ENCODE data around the gene HIVEP3. TPM values are rescaled to one million over a fixed set of nuclear protein-coding genes. Genes with fewer than 3 reads are reported as not detected.

HIVEP3 gene
- total RNA-seq, 1 experiment from 2014 or later, result 6.0 TPM

- ChIA-PET POLR2A (no interaction called here), CTCF (no interaction called here)
- no peak for TF ChIP-seq CTCF (IDR thresholded peaks at IDR 0.05)
- TF ChIP-seq POLR2AphosphoS5 (IDR thresholded peaks at IDR 0.05; ENCODE audit: low read depth, low read length), result no peak
- no peak for TF ChIP-seq SIN3A (IDR thresholded peaks at IDR 0.05; ENCODE audit: borderline replicate concordance, insufficient read depth, low read depth, low read length)
- no peak for TF ChIP-seq REST (IDR thresholded peaks at IDR 0.05; ENCODE audit: insufficient read depth in 1 of 2, low read depth in 2 of 2, low read length in 1 of 2)
- TF ChIP-seq TCF7L2 (IDR thresholded peaks at IDR 0.05; ENCODE audit: low read depth, low read length), result no peak
- peaks cover 2% of the 10 kb centered on the region; the same call in 1 of the 2 replicates for H3K4me1 ChIP-seq (ENCODE audit: control insufficient read depth, insufficient read depth, low read length)
- no peak for DNase-seq (ENCODE audit: low read depth, low spot score)
- H3K4me3 ChIP-seq (ENCODE audit: low read depth in 2 of 2, low read length in 2 of 2), result no peak overlapping the region
- H3K36me3 ChIP-seq (ENCODE audit: control insufficient read depth, insufficient read depth, low read length), result no peaks in the 10 kb centered on the region
- H3K27ac ChIP-seq (ENCODE audit: low read length), result no peak overlapping the region
- BruUV-seq (replicated peaks), result no TSS peak
- in situ Hi-C loops (cut with HindIII; ENCODE audit: low pct_unique_long_range_greater_than_20kb, low sequenced_read_pairs) (no loop called here), intact Hi-C loops (cut with micrococcal nuclease; ENCODE audit: unreplicated experiment) (no loop called here)
- H3K27me3 ChIP-seq (ENCODE audit: control insufficient read depth, insufficient read depth, low read length), result no peaks in the 10 kb centered on the region
- H3K9me3 ChIP-seq (ENCODE audit: control insufficient read depth, insufficient read depth, low read depth, low read length), result no peaks in the 10 kb centered on the region
- ATAC-seq, result no peak
Observed at GRCh38 chr1:41851589-41851988, 67.1 kb downstream of the HIVEP3 start.

GRCh38 chr1:41850029-41850428, 68.7 kb downstream of the HIVEP3 start:
- POLR2A ChIA-PET, result no interaction called here

More at GRCh38 chr1:41850029-41850428, 68.7 kb downstream of the HIVEP3 start:
- TF ChIP-seq SIN3A (IDR thresholded peaks at IDR 0.05; ENCODE audit: borderline replicate concordance, insufficient read depth, low read depth, low read length), result no peak
- no peak for TF ChIP-seq POLR2AphosphoS5 (IDR thresholded peaks at IDR 0.05; ENCODE audit: low read depth, low read length)
- no peak for TF ChIP-seq REST (IDR thresholded peaks at IDR 0.05; ENCODE audit: insufficient read depth in 1 of 2, low read depth in 2 of 2, low read length in 1 of 2)
- no peak for TF ChIP-seq TCF7L2 (IDR thresholded peaks at IDR 0.05; ENCODE audit: low read depth, low read length)
- TF ChIP-seq CTCF (IDR thresholded peaks at IDR 0.05), result no peak
- in situ Hi-C loops (cut with HindIII; ENCODE audit: low pct_unique_long_range_greater_than_20kb, low sequenced_read_pairs), result no loop called here
- no peaks in the 10 kb centered on the region for H3K9me3 ChIP-seq (ENCODE audit: control insufficient read depth, insufficient read depth, low read depth, low read length)
- intact Hi-C loops (cut with micrococcal nuclease; ENCODE audit: unreplicated experiment), result no loop called here
- CTCF ChIA-PET, result no interaction called here
- no TSS peak for BruUV-seq (replicated peaks)
- no peak overlapping the region for H3K4me3 ChIP-seq (ENCODE audit: low read depth in 2 of 2, low read length in 2 of 2)
- ATAC-seq (no peak), DNase-seq (ENCODE audit: low read depth, low spot score) (no peak)
- H3K27ac ChIP-seq (ENCODE audit: low read length), result no peak overlapping the region
- H3K27me3 ChIP-seq (ENCODE audit: control insufficient read depth, insufficient read depth, low read length), result no peaks in the 10 kb centered on the region
- no peaks in the 10 kb centered on the region for H3K4me1 ChIP-seq (ENCODE audit: control insufficient read depth, insufficient read depth, low read length)
- H3K36me3 ChIP-seq (ENCODE audit: control insufficient read depth, insufficient read depth, low read length), result no peaks in the 10 kb centered on the region

Data from Panc1 (cell line).